ENCODE measurements around the gene TGM2. TPM values are rescaled to one million over a fixed set of nuclear protein-coding genes. Genes with fewer than 3 reads are reported as not detected.

The TGM2 gene
- total and polyA plus RNA-seq, 2 donors (not counting 3 experiments of a cell fraction or from before 2014, with no cell fraction given): 861 to 868 TPM

DNA sequence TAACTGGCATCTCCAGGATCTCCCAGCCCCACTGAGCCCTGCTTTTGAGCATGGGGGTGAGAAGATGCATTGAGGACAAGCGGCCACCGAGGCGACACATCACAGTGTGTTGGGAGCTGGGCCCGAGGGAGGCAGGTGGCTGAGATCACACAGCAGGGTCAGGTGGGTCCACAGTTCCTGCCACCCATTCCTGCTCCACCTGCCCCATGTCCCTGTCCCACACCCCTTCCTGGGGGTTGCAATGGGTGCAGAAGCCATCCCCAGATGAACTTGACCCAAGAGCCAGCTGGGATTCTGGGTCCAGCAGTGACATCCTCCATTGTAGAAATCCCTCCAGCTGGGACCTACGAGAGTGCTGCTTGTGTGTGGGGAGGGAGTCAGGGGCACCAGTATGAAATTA lies 1.0 kb downstream of the TGM2 start:
- Histone ChIP-seq H3K4me2 (ENCODE audit: insufficient read depth, low read length) (peak overlapping the region; percentile 78), H3K9me3 (replicated peaks; ENCODE audit: control insufficient read depth, insufficient read depth, low read length) (no peaks in the 10 kb centered on the region), H3K27ac (ENCODE audit: insufficient read depth, low read depth, low read length) (peak overlapping the region; percentile 96), H3K9me1 (replicated peaks; ENCODE audit: control insufficient read depth, extremely low read depth, insufficient read depth, low read length) (no peaks in the 10 kb centered on the region), H3K36me3 (ENCODE audit: control insufficient read depth in 2 of 2, extremely low read depth in 1 of 2, insufficient read depth in 2 of 2, low read length in 2 of 2) (peaks cover 13 to 16% of the 10 kb centered on the region in 2 experiments), H3K27me3 (ENCODE audit: control insufficient read depth in 2 of 2, insufficient read depth in 2 of 2, low read length in 2 of 2) (no peaks in the 10 kb centered on the region), H3K9ac (replicated peaks; ENCODE audit: extremely low read depth, insufficient read depth, low read length) (peak overlapping the region; percentile 86), H2AFZ (ENCODE audit: low read depth, low read length) (no peak overlapping the region), H3K4me1 (ENCODE audit: control insufficient read depth, extremely low read depth, insufficient read depth, low read length) (peaks cover 85% of the 10 kb centered on the region), H3K4me3 (replicated peaks in 1 of 3; ENCODE audit: insufficient read depth in 1 of 3, low read depth in 1 of 3, low read length in 3 of 3) (peak overlapping the region; percentile 26 to 96 (median 68)), H3K79me2 (ENCODE audit: control insufficient read depth, insufficient read depth, low read length) (peaks cover 63% of the 10 kb centered on the region), H4K20me1 (replicated peaks; ENCODE audit: control insufficient read depth, extremely low read depth, insufficient read depth, low read length) (no peaks in the 10 kb centered on the region)
- FAIRE-seq (no peak), DNase-seq (ENCODE audit: low read depth, low spot score) (no peak)
- intact Hi-C loops (cut with micrococcal nuclease) (no loop called here), dilution Hi-C loops (cut with MboI; ENCODE audit: extremely low pct_ligation_motif_present, low sequenced_read_pairs) (no loop called here)
- ChIA-PET POLR2A (interaction anchor here (0.9 to 2.5 kb wide), 3 partner anchors 10 to 19 kb away, joined by 4 to 12 read pairs (median 5); no protein-coding TSS in a partner anchor), CTCF (interaction anchor here (0.7 to 4.5 kb wide), 15 partner anchors 9 to 113 kb away, joined by 3 to 53 read pairs (median 7); no protein-coding TSS in a partner anchor)
- TF ChIP-seq, protein P1, sequence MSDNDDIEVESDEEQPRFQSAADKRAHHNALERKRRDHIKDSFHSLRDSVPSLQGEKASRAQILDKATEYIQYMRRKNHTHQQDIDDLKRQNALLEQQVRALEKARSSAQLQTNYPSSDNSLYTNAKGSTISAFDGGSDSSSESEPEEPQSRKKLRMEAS (IDR thresholded peaks at IDR 0.05; ENCODE audit: insufficient read depth, insufficient read length): no peak
- TF ChIP-seq MYC (IDR thresholded peaks at IDR 0.05; ENCODE audit: low read depth, low read length): no peak
- TF ChIP-seq EZH2 (IDR thresholded peaks at IDR 0.05; ENCODE audit: borderline replicate concordance, low read depth, low read length, severe bottlenecking): no peak
- no peak for TF ChIP-seq POLR2A (IDR thresholded peaks at IDR 0.05; ENCODE audit: low read depth, low read length)
- no peak for TF ChIP-seq JUN (IDR thresholded peaks at IDR 0.05; ENCODE audit: borderline replicate concordance, insufficient read depth, insufficient read length, low read depth)
- no peak for TF ChIP-seq FOS (IDR thresholded peaks at IDR 0.05; ENCODE audit: borderline replicate concordance, insufficient read depth, low read length)
- no peak for TF ChIP-seq POLR2AphosphoS5 (IDR thresholded peaks at IDR 0.05; ENCODE audit: insufficient read depth, low read depth, low read length)
- TF ChIP-seq, protein P2, sequence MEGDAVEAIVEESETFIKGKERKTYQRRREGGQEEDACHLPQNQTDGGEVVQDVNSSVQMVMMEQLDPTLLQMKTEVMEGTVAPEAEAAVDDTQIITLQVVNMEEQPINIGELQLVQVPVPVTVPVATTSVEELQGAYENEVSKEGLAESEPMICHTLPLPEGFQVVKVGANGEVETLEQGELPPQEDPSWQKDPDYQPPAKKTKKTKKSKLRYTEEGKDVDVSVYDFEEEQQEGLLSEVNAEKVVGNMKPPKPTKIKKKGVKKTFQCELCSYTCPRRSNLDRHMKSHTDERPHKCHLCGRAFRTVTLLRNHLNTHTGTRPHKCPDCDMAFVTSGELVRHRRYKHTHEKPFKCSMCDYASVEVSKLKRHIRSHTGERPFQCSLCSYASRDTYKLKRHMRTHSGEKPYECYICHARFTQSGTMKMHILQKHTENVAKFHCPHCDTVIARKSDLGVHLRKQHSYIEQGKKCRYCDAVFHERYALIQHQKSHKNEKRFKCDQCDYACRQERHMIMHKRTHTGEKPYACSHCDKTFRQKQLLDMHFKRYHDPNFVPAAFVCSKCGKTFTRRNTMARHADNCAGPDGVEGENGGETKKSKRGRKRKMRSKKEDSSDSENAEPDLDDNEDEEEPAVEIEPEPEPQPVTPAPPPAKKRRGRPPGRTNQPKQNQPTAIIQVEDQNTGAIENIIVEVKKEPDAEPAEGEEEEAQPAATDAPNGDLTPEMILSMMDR (IDR thresholded peaks at IDR 0.05; ENCODE audit: extremely low read depth in 1 of 2, insufficient read depth in 1 of 2, low read depth in 1 of 2, low read length in 2 of 2): no peak
- TF ChIP-seq GATA2 (IDR thresholded peaks at IDR 0.05; ENCODE audit: insufficient read depth, insufficient read length, low read depth, low read length): no peak
- no TSS peak for BruUV-seq (replicated peaks)
